ENCODE results near the gene PTAFR.

DNA sequence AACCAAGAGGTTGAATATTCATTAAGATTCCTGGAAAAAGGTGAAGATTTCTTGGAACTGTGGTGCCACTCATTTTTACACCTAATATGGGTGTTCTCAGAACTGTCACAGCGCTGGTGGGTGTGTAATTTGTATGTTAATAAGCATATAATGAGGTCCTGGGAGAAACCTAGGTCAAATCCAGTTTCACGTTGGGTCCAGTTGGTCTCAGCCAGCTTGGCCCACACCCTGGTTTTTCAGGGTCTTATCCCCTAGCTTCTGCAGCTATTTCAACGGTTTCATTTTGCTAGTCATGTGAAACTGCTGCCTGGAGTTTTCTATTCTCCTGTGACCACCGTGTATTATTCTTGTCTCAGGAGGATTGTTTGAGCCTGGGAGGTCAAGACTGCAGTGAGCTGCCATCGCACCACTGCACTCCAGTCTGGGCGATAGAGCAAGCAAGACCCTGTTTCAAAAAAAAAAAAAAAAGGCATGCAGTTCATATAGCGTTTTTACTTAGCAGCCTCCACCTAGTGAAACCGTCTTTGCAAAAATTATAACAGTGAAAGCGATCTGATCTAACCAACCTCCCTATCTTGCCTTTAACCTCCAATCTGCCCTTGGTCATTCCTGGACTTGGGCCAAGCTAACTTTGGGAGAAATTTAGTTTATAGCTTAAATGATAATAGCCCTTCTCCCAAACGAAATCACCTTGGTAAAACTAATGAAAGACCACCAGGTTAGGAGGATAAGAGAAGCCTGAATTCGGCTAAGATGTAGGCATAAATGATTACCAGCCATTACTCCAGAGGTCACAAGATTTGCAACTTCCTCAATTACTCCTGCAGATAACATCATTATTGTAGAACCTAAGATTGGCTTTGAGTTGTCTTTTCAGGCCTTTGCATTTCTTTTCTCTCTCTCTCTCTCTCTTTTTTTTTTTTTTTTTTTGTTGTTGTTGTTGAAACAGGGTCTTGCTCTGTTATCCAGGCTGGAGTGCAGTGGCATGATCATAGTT is 44.0 kb downstream of the PTAFR start:
- TF ChIP-seq CTCF (IDR thresholded peaks at IDR 0.05) (no peak), POLR2A (IDR thresholded peaks at IDR 0.05) (no peak)
